Measurements from ENCODE around the gene ARHGEF10L. TPM values are rescaled to one million over a fixed set of nuclear protein-coding genes. Genes with fewer than 3 reads are reported as not detected.
"Not testable (repeated sequence)": the region's sequence is repeated elsewhere in the genome, so short reads cannot be mapped to it uniquely, and the experiment has no call there.

The ARHGEF10L gene
- polyA plus RNA-seq, 3 donors: 35.2 to 52.0 (median 47.3) TPM

DNA sequence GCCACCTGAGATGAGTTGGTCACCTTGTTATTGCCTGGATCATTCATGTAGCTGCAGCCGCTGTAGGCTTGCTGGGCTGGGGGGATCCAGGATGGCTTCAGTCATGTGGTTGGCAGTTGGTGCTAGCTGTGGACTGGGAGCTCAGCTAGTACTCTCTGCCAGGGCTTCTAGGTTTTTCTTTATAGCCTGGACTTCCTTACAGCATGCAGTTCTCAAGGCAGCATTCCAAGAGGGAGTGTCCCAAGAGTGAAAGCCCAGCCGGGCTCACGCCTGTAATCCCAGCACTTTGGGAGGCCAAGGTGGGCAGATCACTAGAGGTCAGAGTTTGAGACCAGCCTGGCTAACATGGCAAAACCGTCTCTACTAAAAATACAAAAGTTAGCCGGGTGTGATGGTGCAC lies 192.0 kb downstream of the ARHGEF10L start:
- DNase-seq (ENCODE audit: extremely low read depth in 1 of 11, low read depth in 9 of 11, low spot score in 4 of 11): no peak

DNA sequence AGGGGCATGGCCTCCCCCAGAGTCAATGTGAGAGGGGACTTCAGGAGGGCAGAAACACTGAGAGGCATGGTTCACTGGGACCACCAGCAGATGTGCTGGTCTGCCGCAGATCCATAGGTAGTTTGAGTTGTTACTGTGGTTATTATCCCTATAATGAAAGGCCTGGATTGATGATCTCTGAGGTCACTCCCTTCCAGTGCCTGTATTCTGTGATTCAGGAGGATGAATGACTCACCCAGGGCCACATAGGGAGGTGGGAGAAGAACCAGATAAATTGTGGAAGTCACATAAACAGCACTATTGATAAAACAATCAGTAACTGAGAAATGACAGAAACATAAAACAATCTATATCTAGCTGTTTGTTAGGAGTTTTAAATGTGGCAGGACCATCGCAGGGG lies 193.0 kb downstream of the ARHGEF10L start:
- DNase-seq (ENCODE audit: extremely low read depth in 1 of 11, low read depth in 9 of 11, low spot score in 4 of 11): no peak

DNA sequence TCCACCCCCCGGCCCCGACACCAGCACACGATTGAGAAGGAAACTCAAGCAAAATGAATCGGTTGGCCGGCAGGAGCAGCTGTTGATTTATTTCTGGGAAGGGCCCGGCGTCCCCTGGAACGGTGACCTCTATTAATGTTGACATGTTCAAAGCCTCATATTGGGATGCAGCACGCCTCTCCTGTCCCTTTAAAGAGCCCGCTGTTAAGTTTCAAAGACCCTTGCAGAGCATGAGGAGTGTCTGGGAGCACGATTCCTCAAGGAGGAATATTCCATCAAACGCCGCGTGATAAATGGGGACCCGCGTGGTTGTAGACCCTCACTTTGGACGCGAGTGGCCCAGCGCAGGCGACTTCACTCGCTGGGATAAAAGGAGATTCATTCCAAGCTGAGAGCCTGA lies 194.2 kb downstream of the ARHGEF10L start:
- DNase-seq (ENCODE audit: extremely low read depth in 1 of 11, low read depth in 9 of 11, low spot score in 4 of 11): no peak

DNA sequence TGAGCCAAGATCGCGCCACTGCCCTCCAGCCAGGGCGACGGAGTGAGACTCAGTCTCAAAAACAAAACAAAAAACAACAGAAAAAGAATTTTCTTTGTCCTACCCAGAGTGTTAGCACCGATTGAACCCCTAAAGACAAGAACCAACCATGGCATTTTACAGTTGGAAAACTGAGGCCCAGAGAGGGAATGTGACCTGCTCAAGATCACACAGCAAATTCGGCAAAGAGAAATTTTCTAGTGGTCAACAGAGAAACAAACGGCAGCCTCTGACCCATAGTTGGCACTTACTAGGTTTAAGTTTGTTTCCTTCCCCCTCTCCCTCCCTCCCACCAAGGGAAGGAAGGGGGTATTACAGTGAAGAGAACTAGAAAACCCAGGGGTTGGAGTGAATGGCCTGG lies 195.1 kb downstream of the ARHGEF10L start:
- DNase-seq (ENCODE audit: extremely low read depth in 1 of 11, low read depth in 9 of 11, low spot score in 4 of 11): no peak

DNA sequence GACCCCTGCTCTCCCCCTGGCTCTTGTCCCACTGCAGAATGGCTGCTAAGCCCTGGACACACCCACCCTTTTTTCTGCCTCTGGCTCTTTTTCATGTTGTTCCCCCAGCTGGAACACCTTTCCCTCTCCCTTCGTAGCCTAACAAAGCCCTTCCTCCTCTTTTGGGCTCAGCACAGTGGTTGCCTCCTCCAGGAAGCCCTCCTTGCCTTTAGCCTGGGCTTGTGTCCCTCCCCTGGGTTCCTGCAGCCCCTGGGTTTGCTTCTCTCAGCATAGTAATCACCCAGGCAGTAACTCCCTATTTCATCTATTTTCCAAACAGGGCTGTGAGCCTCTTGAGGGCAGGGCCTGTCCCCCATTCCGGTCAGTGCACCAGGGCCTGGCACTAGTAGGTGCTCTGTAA lies 195.8 kb downstream of the ARHGEF10L start:
- DNase-seq (ENCODE audit: extremely low read depth in 1 of 11, low read depth in 9 of 11, low spot score in 4 of 11): no peak

DNA sequence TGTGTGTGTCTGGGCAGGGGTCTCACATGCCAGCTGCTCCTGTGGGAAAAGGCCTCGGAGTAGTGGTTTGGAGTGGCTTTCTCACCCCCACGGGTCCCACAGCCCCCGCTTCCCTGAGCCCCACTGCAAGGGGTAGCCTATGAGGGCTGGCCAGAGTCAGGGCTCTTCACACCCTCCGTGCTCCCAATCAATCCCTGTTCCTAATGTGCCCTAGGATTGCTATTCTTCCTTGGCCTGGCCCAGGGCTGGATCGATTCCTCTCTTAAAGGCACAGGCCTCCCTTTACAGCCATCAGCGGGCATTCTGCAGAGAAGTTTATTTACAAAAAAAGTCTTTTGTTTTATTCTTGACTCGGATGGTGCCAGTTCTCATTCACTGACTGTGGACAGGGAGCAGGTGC lies 196.3 kb downstream of the ARHGEF10L start:
- no peak for DNase-seq (ENCODE audit: extremely low read depth in 1 of 11, low read depth in 9 of 11, low spot score in 4 of 11)

DNA sequence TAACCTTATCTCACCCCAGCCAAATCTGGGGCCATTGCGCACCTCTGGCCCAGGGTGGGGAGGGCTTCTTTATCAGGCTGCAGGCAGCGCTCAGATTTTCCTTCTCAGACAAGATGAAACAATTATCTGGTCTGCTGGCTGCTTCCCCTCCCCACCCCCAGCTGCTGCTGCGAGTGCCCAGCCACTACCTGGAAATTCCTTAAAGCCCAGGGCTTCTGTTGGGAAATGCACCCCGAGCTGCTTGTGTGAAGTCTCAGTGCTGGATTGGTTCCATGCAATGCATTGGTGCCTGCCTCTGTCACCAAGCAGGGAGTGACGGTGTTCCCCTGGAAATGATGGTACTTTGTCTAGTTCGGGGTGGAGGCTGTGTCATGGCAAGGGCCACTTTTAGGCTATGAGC lies 197.1 kb downstream of the ARHGEF10L start:
- no peak for DNase-seq (ENCODE audit: extremely low read depth in 1 of 11, low read depth in 9 of 11, low spot score in 4 of 11)

DNA sequence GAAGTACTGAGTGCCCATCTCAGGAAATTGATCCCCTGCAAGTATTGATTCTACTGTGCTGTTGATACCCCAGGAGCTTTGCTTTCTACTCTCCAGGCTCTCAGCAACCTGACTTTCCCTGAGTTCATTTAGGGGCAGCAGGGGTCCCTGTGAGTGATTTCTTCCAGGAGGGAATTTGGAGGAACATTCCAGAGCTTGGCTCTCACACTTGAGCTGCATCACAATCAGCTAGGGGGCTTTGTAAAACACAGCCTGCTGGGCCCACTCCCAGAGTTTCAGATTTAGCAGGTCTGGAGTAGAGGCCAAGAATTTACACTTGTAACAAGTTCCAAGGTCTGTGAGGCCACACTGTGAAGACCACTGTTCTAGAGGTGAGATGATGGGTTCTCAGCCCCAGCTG lies 199.6 kb downstream of the ARHGEF10L start:
- DNase-seq (ENCODE audit: extremely low read depth in 1 of 11, low read depth in 9 of 11, low spot score in 4 of 11): no peak

DNA sequence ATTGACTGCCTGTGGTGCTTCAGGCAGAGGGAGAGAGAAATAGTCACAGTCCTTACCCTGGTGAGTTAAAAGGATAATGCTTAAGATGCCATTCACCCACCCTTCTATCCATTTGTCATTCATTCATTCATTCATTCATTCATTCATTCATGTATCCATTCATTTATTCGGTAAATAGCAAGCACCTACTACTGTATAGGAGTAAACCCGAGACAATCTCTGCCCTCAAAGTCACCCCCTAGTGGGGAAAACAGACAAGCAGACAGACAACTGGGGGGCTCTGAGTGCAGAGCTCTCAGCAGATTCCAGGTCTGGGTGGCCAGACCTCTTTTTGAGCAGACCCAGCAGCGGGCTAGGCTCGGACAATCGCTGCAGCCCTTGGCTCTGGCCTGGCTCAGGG lies 201.6 kb downstream of the ARHGEF10L start:
- no peak for DNase-seq (ENCODE audit: extremely low read depth in 1 of 11, low read depth in 9 of 11, low spot score in 4 of 11)

DNA sequence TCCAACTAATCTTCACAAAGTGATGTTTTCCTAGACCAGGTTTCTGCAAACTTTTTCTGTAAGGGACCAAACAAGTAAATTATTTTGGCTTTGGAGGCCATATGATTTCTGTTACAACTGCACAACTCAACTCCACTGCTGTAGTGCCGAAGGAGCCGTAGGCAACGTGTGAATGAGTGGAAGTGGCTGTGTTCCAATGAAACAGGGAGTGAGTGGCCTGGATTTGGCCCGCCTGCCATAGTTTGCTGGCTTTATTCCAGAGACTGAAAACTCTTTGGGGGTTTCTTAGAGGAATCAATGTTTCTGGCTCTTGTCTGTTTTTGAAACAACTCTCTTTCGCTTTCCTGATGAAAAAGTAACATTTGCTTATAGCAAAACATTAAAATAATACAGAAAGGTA lies 203.1 kb downstream of the ARHGEF10L start:
- DNase-seq (ENCODE audit: extremely low read depth in 1 of 11, low read depth in 9 of 11, low spot score in 4 of 11): peak in 3 of 11 donors; percentile 17 to 23 (median 21)

DNA sequence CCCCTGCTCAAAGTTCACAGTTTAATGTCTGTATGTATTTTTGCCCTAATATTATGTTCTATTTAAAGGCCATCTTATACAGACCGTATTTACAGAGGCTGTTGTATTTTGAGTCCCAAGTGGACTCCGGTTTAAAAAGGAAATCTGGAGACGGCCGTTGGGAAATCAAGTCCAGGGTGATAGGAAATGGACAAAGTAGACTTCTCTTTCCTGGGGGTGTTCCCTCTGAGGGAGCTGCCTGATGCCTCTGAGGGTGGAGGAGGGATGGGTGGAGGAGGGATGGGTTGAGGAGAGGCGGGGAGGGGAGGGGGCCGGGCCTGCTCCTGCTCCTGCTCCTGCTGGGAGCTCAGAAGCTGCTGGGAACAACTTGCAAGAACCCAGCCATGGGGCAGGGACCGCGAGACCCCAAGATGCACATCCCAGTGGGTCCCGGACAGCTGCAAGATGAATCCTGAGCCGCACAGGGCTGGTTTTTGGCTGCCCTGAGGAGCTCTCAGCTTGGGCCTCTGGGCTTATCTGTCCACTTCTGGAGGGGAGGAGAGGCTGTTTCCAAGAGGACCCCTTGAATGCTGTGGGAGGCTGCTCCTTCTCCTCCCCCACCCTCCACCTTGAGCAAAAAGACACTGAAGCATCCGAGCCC lies 203.6 kb downstream of the ARHGEF10L start:
- no peak for DNase-seq (ENCODE audit: extremely low read depth in 1 of 11, low read depth in 9 of 11, low spot score in 4 of 11)

DNA sequence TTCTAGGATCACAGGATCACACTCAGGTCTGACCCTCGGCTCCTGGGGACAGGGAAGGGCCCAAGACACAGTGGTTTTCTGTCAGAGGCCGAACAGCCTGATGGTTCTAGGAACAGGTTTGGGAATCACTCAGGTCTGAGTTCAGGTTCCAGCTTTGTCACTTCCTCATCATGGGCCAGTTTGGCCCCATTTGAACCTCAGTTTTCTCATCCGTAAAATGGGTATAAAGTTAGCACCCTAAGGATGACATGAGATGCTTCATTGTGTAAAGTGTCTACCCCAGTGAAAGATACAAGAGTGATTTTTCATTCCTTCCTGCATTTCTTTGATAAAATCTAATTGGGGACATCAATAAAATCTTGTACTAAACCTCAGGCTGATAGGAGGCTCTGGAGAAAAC lies 204.4 kb downstream of the ARHGEF10L start:
- no peak for DNase-seq (ENCODE audit: extremely low read depth in 1 of 11, low read depth in 9 of 11, low spot score in 4 of 11)

DNA sequence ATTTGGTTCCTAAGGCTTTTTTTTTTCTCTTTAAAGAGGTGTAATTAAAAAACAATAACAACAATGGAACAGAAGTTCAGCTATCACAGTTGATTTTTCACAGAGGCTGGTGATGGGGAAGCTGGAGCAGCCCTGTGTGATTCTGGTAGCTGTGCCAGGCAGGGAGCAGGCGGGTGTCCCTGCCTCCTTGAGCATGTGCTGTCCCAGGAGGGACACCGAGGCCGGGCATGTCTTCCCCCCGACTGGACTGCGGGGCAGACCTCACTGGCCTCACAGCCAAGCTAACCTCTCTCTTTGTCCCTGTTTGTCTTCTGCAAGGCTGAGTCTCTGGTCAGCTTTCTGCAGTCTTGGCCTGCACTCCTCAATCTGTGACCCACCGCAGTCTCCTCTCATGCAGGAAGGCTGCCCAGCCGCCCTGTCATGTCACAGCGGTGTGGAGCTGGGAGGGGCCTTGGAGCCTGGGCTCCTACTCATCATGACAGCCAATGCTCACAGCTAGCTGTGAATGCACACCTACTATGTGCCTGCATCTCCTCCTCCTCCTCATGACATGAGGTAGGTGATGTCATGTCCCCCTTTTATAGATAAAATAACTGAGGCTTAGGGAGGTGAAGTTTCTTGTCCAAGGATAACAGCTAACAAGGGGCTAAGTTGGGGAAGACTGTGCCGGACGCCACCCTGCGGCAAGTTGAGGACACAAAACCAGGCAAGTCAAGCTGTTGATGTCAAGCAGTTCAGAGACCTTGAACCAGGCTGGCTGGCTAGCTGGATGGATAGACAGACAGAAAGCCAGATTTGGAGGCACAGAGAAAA lies 205.4 kb downstream of the ARHGEF10L start:
- DNase-seq (ENCODE audit: extremely low read depth in 1 of 11, low read depth in 9 of 11, low spot score in 4 of 11): no peak

DNA sequence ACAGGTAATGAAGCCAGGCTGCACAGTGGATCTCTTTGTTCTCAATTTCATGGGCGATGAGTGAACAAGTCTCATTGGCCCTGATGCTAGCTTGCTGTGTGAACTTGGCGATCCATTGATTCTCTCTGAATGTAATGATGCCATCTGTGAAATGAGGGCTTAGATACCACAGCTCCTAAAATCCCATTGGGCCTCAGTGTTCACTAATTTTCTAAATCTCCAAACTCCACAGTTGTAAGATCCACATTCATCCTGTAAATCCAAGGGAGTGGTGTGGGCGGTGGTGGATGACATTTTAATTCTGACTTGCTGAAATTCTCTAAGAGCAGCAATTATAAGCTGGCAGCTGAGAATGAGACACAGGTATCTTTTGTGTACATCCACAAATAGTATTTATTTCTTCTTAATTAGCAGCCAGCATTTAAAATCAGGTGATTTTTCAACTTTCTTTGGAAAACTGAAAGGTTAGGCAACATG lies 206.0 kb downstream of the ARHGEF10L start:
- DNase-seq (ENCODE audit: extremely low read depth in 1 of 11, low read depth in 9 of 11, low spot score in 4 of 11): no peak

DNA sequence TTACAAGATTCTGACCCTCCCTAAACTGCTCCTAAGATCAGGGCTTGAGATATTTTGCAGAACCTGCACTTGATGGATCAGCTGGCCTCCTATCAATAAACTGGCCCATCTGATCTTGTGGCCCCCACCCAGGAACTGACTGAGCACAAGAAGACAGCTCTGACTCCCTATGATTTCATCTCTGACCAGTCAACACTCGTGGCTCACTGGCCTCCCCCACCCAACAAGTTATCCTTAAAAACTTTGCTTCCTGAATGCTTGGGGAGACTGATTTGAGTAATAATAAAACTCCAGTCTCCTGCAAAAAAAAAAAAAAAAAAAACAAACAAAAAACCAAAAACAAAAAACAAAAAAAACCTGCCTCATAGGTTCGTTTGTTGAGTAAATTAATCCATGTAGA lies 206.8 kb downstream of the ARHGEF10L start:
- not testable (repeated sequence) for DNase-seq (ENCODE audit: extremely low read depth in 1 of 11, low read depth in 9 of 11, low spot score in 4 of 11)

DNA sequence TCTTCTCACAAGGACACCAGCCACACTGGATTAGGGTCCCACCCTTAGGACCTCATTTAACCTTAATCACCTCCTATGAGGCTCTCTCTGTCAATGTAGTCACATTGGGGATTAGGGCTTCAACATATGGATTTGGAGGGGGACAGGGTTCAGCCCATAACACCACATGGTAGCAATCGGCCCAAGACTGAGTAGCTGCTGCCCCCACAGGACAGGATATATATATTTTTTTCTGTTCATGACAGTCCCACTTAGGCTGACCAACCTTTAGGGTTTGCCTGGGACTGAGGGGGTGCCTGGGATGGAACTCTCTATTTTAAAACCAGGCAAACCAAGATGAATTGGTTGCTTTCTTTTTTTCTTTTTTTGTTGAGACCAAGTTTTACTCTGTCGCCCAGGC lies 207.4 kb downstream of the ARHGEF10L start:
- no peak for DNase-seq (ENCODE audit: extremely low read depth in 1 of 11, low read depth in 9 of 11, low spot score in 4 of 11)

Other genes starting within 250 kb of the ARHGEF10L start
- gene PADI4, start 231.5 kb upstream of the ARHGEF10L start, polyA plus RNA-seq (ENCODE audit: insufficient read length in 3 of 3): under 1 TPM; 0.79 to 0.99 (median 0.81) TPM
- not detected for gene PADI6, start 167.5 kb upstream of the ARHGEF10L start, polyA plus RNA-seq (ENCODE audit: insufficient read length in 3 of 3)
- gene RCC2, start 100.0 kb upstream of the ARHGEF10L start, polyA plus RNA-seq (ENCODE audit: insufficient read length in 3 of 3): 100 to 1,000 TPM in 1 of 3 donors, 10 to 100 TPM in 2; 88.1 to 107 (median 94.1) TPM
- gene ACTL8, start 215.6 kb downstream of the ARHGEF10L start, polyA plus RNA-seq (ENCODE audit: insufficient read length in 3 of 3): under 1 TPM in 1 of 3 donors, not detected in 2; 0.06 TPM

Data from renal cortex interstitium (tissue), 11 donors.